IMR-90 (cell line): Measurements from ENCODE around the gene DLL3. TPM values are rescaled to one million over a fixed set of nuclear protein-coding genes. Genes with fewer than 3 reads are reported as not detected.

Experiments
- ATAC-seq: fragments of 200-7000 bp; cut with Tn5 transposase; 2 replicates; pipeline ENCODE4 v1.9.1; 2020; ENCODE audit warnings: low read depth, mild to moderate bottlenecking, moderate library complexity
- BruUV-seq: library from RNA; stranded (reverse); fragments of 400-500 nt; replicated peaks from 2 replicates; lab custom pipeline; 2021; lab: Mats Ljungman, UMichigan
- CTCF ChIA-PET: fragments of 300-600 bp; formaldehyde crosslinking; extraction: SDS; loops from one replicate; lab custom pipeline; 2021; ENCODE audit warnings: antibody characterized with exemption; lab: Yijun Ruan, JAX
- POLR2A ChIA-PET: fragments of 300-600 bp; sonication (Branson Sonifier 250); formaldehyde crosslinking; loops from one replicate; lab custom pipeline; 2022; ENCODE audit warnings: antibody characterized with exemption; ENCODE audit not compliant: unreplicated experiment; lab: Charles Lee
- DNase-seq: peaks from one replicate; pipeline ENCODE4 v3.0.0; 2013
- H2AFZ ChIP-seq: replicated peaks from 2 replicates; pipeline ENCODE3; 2013; ENCODE audit warnings: low read length, mild to moderate bottlenecking; ENCODE audit not compliant: poor library complexity
- H2AK5ac ChIP-seq: 2 replicates; pipeline ENCODE4 v1.6.1; 2013; ENCODE audit warnings: low read depth, low read length, inconsistent platforms
- H2AK9ac ChIP-seq: replicated peaks from 2 replicates; pipeline ENCODE3; 2013; ENCODE audit warnings: mild to moderate bottlenecking, low read depth, low read length, moderate library complexity; ENCODE audit not compliant: poor library complexity
- H2BK120ac ChIP-seq: 2 replicates; pipeline ENCODE4 v1.6.1; 2013; ENCODE audit warnings: low read depth, low read length, inconsistent platforms
- H2BK15ac ChIP-seq: 3 replicates; pipeline ENCODE4 v1.6.1; 2013; ENCODE audit warnings: low read depth, low read length, inconsistent platforms
- H2BK20ac ChIP-seq: 2 replicates; pipeline ENCODE4 v1.6.1; 2013; ENCODE audit warnings: low read depth, mild to moderate bottlenecking, inconsistent platforms, low read length, moderate library complexity
- H2BK5ac ChIP-seq: 2 replicates; pipeline ENCODE4 v1.6.1; 2013; ENCODE audit warnings: mild to moderate bottlenecking, low read depth, low read length, inconsistent platforms; ENCODE audit not compliant: poor library complexity, severe bottlenecking
- H3K14ac ChIP-seq: replicated peaks from 2 replicates; pipeline ENCODE4 v1.6.1; 2013; ENCODE audit warnings: low read depth, low read length, inconsistent platforms
- H3K18ac ChIP-seq: 2 replicates; pipeline ENCODE4 v1.6.1; 2013; ENCODE audit warnings: low read depth, low read length, control low read depth
- H3K23ac ChIP-seq: 2 replicates; pipeline ENCODE4 v1.6.1; 2013; ENCODE audit warnings: low read depth, low read length, inconsistent platforms
- H3K27ac ChIP-seq: 2 replicates; pipeline ENCODE4 v1.5.1; 2013; ENCODE audit warnings: mild to moderate bottlenecking, control low read depth, low read length; ENCODE audit not compliant: insufficient read depth
- H3K27me3 ChIP-seq: 2 replicates; pipeline ENCODE4 v1.6.1; 2013; ENCODE audit warnings: low read length; ENCODE audit not compliant: control insufficient read depth, insufficient read depth
- H3K36me3 ChIP-seq: 2 replicates; pipeline ENCODE4 v1.6.1; 2013; ENCODE audit warnings: low read length, mixed read lengths; ENCODE audit not compliant: control insufficient read depth, insufficient read depth
- H3K4ac ChIP-seq: 2 replicates; pipeline ENCODE4 v1.6.1; 2013; ENCODE audit warnings: low read depth, low read length, inconsistent platforms
- H3K4me1 ChIP-seq: 2 replicates; pipeline ENCODE4 v1.6.1; 2013; ENCODE audit warnings: low read length, mixed read lengths; ENCODE audit not compliant: control insufficient read depth, insufficient read depth
- H3K4me2 ChIP-seq: 2 replicates; pipeline ENCODE4 v1.6.1; 2013; ENCODE audit warnings: low read depth, mild to moderate bottlenecking, control low read depth, low read length, moderate library complexity
- H3K4me3 ChIP-seq: 2 replicates; pipeline ENCODE4 v1.5.1; 2013; ENCODE audit warnings: low read depth, mild to moderate bottlenecking, control low read depth, low read length, moderate library complexity; ENCODE audit not compliant: insufficient read depth
- H3K56ac ChIP-seq: 2 replicates; pipeline ENCODE4 v1.6.1; 2013; ENCODE audit warnings: low read length, inconsistent platforms; ENCODE audit not compliant: insufficient read depth; ENCODE audit errors: extremely low read depth
- H3K79me1 ChIP-seq, 2 experiments: 2 replicates each; pipeline ENCODE4 v1.6.1; 2013; ENCODE audit warnings: low read length in 2 of 2, inconsistent platforms in 1 of 2, low read depth in 1 of 2
- H3K9ac ChIP-seq: 2 replicates; pipeline ENCODE4 v1.6.1; 2013; ENCODE audit warnings: low read depth, low read length, control low read depth
- H3K9me1 ChIP-seq: 2 replicates; pipeline ENCODE4 v1.6.1; 2013; ENCODE audit warnings: low read length, inconsistent platforms; ENCODE audit not compliant: insufficient read depth
- H3K9me3 ChIP-seq: 2 replicates; pipeline ENCODE4 v1.6.1; 2013; ENCODE audit warnings: low read length; ENCODE audit not compliant: control insufficient read depth, insufficient read depth
- H4K20me1 ChIP-seq: 2 replicates; pipeline ENCODE4 v1.6.1; 2013; ENCODE audit warnings: low read length, inconsistent platforms; ENCODE audit not compliant: insufficient read depth
- H4K5ac ChIP-seq: 2 replicates; pipeline ENCODE4 v1.6.1; 2013; ENCODE audit warnings: mild to moderate bottlenecking, low read depth, low read length, control low read depth
- H4K8ac ChIP-seq, 2 experiments: 2 replicates each; pipeline ENCODE4 v1.6.1; 2013; ENCODE audit warnings: low read depth in 2 of 2, low read length in 2 of 2, control low read depth in 1 of 2, inconsistent platforms in 1 of 2
- H4K91ac ChIP-seq: 2 replicates; pipeline ENCODE4 v1.6.1; 2013; ENCODE audit warnings: low read depth, low read length, inconsistent platforms; ENCODE audit not compliant: insufficient read depth
- CEBPB ChIP-seq: IDR thresholded peaks from 2 replicates; pipeline ENCODE4 v1.6.1; 2012; ENCODE audit warnings: low read depth, low read length, improper control_type of control experiment
- POLR2A ChIP-seq: IDR thresholded peaks from 2 replicates; pipeline ENCODE4 v1.6.1; 2012; ENCODE audit warnings: mild to moderate bottlenecking, low read depth, low read length
- WGBS, 2 experiments: methylation state at CpG; one replicate each; pipeline versions ENCODE4 v1.1.5 to v1.1.7; 2013; ENCODE audit warnings: missing lambda C conversion rate in 2 of 2; ENCODE audit not compliant: insufficient read length in 1 of 2; ENCODE audit errors: extremely low coverage in 2 of 2; 5-methylcytosine and 5-hydroxymethylcytosine counted together
- dilution Hi-C: fragments of 300-500 bp; cut with HindIII; formaldehyde crosslinking; loops from one replicate; pipeline ENCODE4 v1.14.3; 2018; ENCODE audit warnings: low sequenced_read_pairs; ENCODE audit not compliant: unreplicated experiment
- in situ Hi-C: fragments of 300-500 bp; cut with MboI; formaldehyde crosslinking; loops from 3 replicates; pipeline ENCODE4 v1.14.3; 2019; ENCODE audit warnings: low sequenced_read_pairs, inconsistent platforms, mixed read lengths
- intact Hi-C: fragments of 100-400 bp; cut with micrococcal nuclease; formaldehyde crosslinking; loops from 2 replicates; pipeline ENCODE4 v1.10.0; 2022
- polyA plus RNA-seq, 3 experiments: library from polyadenylated mRNA; depleted of rRNA; stranded (reverse); fragments of >200 nt; gene quantifications; 2 replicates each; pipeline ENCODE4 v1.2.3, GENCODE V29; 2012; ENCODE audit warnings: low replicate concordance in 1 of 3
- total RNA-seq: library from RNA; depleted of rRNA; stranded (reverse); fragments of >200 nt; gene quantifications from 2 replicates; pipeline ENCODE4 v1.2.3, GENCODE V29; 2012

The DLL3 gene
- total and polyA plus RNA-seq, 2 of the 4 experiments (the other 2 are of a cell fraction): 0.36 to 1.3 TPM

DNA sequence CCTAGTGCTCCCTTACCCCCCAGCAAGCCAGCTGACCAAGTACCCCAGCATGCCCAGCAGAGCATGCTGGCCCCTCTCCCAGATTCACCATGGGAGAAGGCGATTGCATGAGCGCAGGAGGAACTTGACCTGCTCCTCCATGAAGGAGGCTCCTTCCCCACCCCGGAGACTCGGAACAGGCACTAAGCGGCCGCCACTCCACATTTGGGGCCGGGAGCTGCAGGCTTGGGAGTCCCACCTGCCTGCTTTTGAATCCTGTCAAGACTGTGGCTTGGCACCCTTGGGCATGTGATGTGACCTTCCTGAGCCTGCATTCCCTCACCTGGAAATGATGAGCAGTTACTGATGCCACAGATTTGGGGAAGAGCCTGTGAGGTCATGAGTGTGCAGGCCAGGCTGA, 30.8 kb upstream of the DLL3 start:
- Histone ChIP-seq H3K4me3 (no peak overlapping the region), H3K79me1 (peaks cover 17 to 20% of the 10 kb centered on the region in 2 experiments; a peak in 3 of 4 replicates), H3K36me3 (peaks cover 80% of the 10 kb centered on the region), H4K91ac (no peak overlapping the region), H3K23ac (no peak overlapping the region), H2AFZ (no peak overlapping the region), H4K8ac (no peak overlapping the region), H3K18ac (no peak overlapping the region), H3K56ac (no peak overlapping the region), H2AK5ac (no peak overlapping the region), H2BK15ac (no peak overlapping the region), H4K20me1 (peaks cover 27% of the 10 kb centered on the region), H3K27ac (no peak overlapping the region), H2AK9ac (no peak overlapping the region), H3K27me3 (no peaks in the 10 kb centered on the region), H3K4me2 (no peak overlapping the region), H3K14ac (no peak overlapping the region), H3K4me1 (no peaks in the 10 kb centered on the region), H3K9me3 (no peaks in the 10 kb centered on the region), H3K9ac (no peak overlapping the region), H3K9me1 (peaks cover 2% of the 10 kb centered on the region; the same call in 1 of the 2 replicates), H2BK20ac (no peak overlapping the region), H2BK5ac (no peak overlapping the region), H3K4ac (no peak overlapping the region), H2BK120ac (no peak overlapping the region), H4K5ac (no peak overlapping the region)
- intact Hi-C loops: no loop called here
- 94% methylated on average over 6 of the region's 7 CpGs; no CpG with 5 or more reads in 1 of the 2 experiments for WGBS, 2 experiments
- DNase-seq (no peak), ATAC-seq (no peak)
- in situ Hi-C loops: no loop called here
- dilution Hi-C loops: no loop called here
- CTCF ChIA-PET: no interaction called here
- BruUV-seq: no TSS peak
- POLR2A ChIA-PET: no interaction called here
- TF ChIP-seq POLR2A (no peak), CEBPB (no peak)
